GM10266 (cell line): Measurements from ENCODE around the gene GJB4.
"Not testable (repeated sequence)": the region's sequence is repeated elsewhere in the genome, so short reads cannot be mapped to it uniquely, and the experiment has no call there.

Experiments
- DNase-seq: peaks from one replicate; pipeline ENCODE4 v3.0.0; 2012; ENCODE audit errors: extremely low spot score
- CTCF ChIP-seq: IDR thresholded peaks from 2 replicates; pipeline ENCODE4 v1.5.1; 2012; ENCODE audit warnings: mild to moderate bottlenecking, low read depth; ENCODE audit not compliant: control insufficient read depth, insufficient read depth; ENCODE audit errors: missing control alignments

The GJB4 gene

GRCh38 chr1:34770891-34771504 is 11.5 kb downstream of the GJB4 start:
- no peak for TF ChIP-seq CTCF
- DNase-seq = no peak

- no peak for DNase-seq
- TF ChIP-seq CTCF = no peak
These were observed 12.2 kb downstream of the GJB4 start for GRCh38 chr1:34771573-34772371.

DNA sequence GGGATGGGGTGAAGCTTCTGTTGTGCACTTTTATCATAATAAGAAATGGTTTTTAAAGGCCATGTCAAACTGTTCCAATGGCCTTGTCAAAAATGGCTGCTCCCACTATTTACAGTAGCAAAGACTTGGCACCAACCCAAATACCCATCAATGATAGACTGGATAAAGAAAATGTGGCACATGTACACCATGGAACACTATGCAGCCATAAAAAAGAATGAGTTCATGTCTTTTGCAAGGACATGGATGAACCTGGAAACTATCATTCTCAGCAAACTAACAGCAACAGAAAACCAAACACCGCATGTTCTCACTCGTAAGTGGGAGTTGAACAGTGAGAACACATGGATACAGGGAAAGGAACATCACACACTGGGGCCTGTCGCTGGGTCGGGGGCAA is 13.6 kb downstream of the GJB4 start:
- not testable (repeated sequence) for DNase-seq

DNA sequence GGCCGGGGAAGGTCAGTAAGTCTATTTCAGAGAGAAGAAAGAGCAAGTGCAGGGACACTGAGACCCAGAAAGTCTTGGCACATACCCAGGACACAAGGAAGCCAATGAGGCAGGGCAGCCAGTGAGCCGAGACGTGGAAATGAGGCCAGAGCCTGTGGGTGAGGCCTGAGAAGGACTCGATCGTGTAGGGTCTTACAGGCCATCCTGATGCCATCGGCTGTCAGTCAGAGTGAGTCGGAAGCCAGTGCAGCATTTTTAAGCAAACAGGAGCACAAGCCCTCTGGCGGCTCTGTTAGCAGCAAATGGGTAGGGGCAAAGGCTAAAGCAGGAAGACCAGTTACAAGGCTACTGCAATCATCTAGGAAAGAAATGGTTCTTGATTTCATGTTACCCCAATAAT is 15.4 kb downstream of the GJB4 start:
- no peak for DNase-seq
- no peak for TF ChIP-seq CTCF

DNA sequence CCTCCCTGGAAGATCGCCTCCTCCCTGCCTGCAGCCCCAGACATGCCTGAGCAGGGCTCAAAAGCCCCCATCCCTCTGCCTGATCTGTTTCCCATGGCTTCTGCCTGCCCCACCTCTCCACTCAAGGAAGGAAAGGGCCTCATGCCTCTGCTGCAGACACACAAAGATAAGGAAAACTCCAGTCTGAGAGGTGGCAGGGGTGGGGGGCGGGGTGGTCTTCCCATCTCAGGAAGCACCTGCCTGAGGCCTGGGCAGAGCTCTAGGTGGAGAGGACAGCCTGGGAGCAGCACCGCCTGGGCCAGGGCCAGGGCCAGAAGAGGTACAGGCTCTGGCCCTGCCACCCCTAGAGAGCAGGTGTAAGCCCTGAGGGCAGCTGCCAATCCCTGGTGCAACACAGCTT is 17.4 kb downstream of the GJB4 start:
- no peak for TF ChIP-seq CTCF
- DNase-seq = no peak

GRCh38 chr1:34777519-34778321 is 18.2 kb downstream of the GJB4 start:
- no peak for TF ChIP-seq CTCF

DNA sequence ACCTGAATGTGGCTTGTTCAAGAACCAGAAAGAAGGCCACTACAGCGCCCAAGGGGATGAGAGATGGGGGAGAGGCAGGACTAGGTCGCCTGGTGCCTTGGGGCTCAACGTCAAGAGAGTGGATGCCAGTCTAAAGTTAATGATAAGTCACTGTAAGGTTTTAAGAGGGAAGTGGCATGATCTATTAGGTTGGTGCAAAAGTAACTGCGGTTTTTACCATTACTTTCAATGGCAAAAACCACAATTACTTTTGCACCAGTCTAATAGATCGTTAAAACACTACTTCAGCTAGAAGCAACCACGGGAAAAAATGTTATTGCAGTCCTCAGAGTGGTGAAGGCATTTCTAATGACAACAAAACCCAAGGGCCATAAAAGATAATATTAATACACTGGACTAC is 18.8 kb downstream of the GJB4 start:
- no peak for DNase-seq
- TF ChIP-seq CTCF = no peak

More at GRCh38 chr1:34777519-34778321, 18.2 kb downstream of the GJB4 start:
- no peak for DNase-seq
